WTC11 (cell line): ENCODE measurements around the gene EGR4. TPM values are rescaled to one million over a fixed set of nuclear protein-coding genes. Genes with fewer than 3 reads are reported as not detected.

Source experiments
- ATAC-seq: fragments of 200-7000 bp; cut with Tn5 transposase; 2 replicates; pipeline ENCODE4 v1.10.0; 2021; ENCODE audit warnings: mild to moderate bottlenecking, moderate library complexity
- CTCF ChIA-PET: fragments of 300-600 bp; sonication (Branson Sonifier 250); formaldehyde crosslinking; loops from one replicate; lab custom pipeline; 2021; ENCODE audit warnings: antibody characterized with exemption; lab: Charles Lee
- POLR2A ChIA-PET: fragments of 350-600 bp; sonication (Branson Sonifier 250); formaldehyde crosslinking; loops from one replicate; lab custom pipeline; 2021; ENCODE audit warnings: antibody characterized with exemption; lab: Charles Lee
- DNase-seq: peaks from one replicate; pipeline ENCODE4 v3.0.0; 2021; ENCODE audit warnings: low spot score
- H3K27ac Mint-ChIP-seq: 2 replicates; pipeline ENCODE4 v1.8.0; 2021; ENCODE audit warnings: mixed read lengths
- H3K27me3 Mint-ChIP-seq: 2 replicates; pipeline ENCODE4 v1.8.0; 2021; ENCODE audit warnings: low read depth, mild to moderate bottlenecking, moderate library complexity, mixed read lengths
- H3K36me3 Mint-ChIP-seq: 2 replicates; pipeline ENCODE4 v1.8.0; 2021; ENCODE audit warnings: mixed read lengths
- H3K4me1 Mint-ChIP-seq: 2 replicates; pipeline ENCODE4 v1.8.0; 2022; ENCODE audit warnings: mixed read lengths
- H3K4me3 Mint-ChIP-seq: 2 replicates; pipeline ENCODE4 v1.8.0; 2021; ENCODE audit warnings: mild to moderate bottlenecking, moderate library complexity, mixed read lengths
- H3K9me3 Mint-ChIP-seq: 2 replicates; pipeline ENCODE4 v1.8.0; 2021; ENCODE audit warnings: mixed read lengths
- ELF4 ChIP-seq: sonication (generic); formaldehyde crosslinking; IDR thresholded peaks from 2 replicates; pipeline ENCODE4 v1.8.1; 2022; ENCODE audit warnings: low read depth, mild to moderate bottlenecking, moderate library complexity, missing genetic modification reagents
- FOXP1 ChIP-seq: sonication (generic); formaldehyde crosslinking; IDR thresholded peaks from 2 replicates; pipeline ENCODE4 v1.8.0; 2022; ENCODE audit warnings: missing genetic modification reagents, mild to moderate bottlenecking, moderate library complexity, borderline replicate concordance
- GABPB1 ChIP-seq: sonication (generic); formaldehyde crosslinking; IDR thresholded peaks from 2 replicates; pipeline ENCODE4 v1.8.1; 2023; ENCODE audit warnings: mild to moderate bottlenecking, missing genetic modification reagents
- IRF2 ChIP-seq: sonication (generic); formaldehyde crosslinking; IDR thresholded peaks from 2 replicates; pipeline ENCODE4 v1.8.0; 2022; ENCODE audit warnings: low read depth, missing genetic modification reagents, borderline replicate concordance
- MXD4 ChIP-seq: fragments of 250-450 bp; sonication (Bioruptor Pico); IDR thresholded peaks from 2 replicates; pipeline ENCODE4 v1.8.0; 2021; ENCODE audit warnings: mild to moderate bottlenecking, moderate library complexity, borderline replicate concordance
- NFE2L1 ChIP-seq: sonication (generic); formaldehyde crosslinking; IDR thresholded peaks from 2 replicates; pipeline ENCODE4 v1.8.1; 2023; ENCODE audit warnings: missing genetic modification reagents
- NR2C2 ChIP-seq: sonication (generic); formaldehyde crosslinking; IDR thresholded peaks from 2 replicates; pipeline ENCODE4 v1.8.0; 2022; ENCODE audit warnings: mild to moderate bottlenecking, missing genetic modification reagents
- OVOL2 ChIP-seq: fragments of 250-450 bp; sonication (Bioruptor Pico); IDR thresholded peaks from 2 replicates; pipeline ENCODE4 v1.9.0; 2021; ENCODE audit warnings: mild to moderate bottlenecking, borderline replicate concordance
- TEAD4 ChIP-seq: sonication (generic); formaldehyde crosslinking; IDR thresholded peaks from 2 replicates; pipeline ENCODE4 v1.8.0; 2022; ENCODE audit warnings: mild to moderate bottlenecking, missing genetic modification reagents
- ZNF138 ChIP-seq: sonication (generic); formaldehyde crosslinking; conservative IDR thresholded peaks from 2 replicates; pipeline ENCODE4 v1.8.1; 2022; ENCODE audit warnings: mild to moderate bottlenecking, moderate library complexity, missing genetic modification reagents
- ZNF232 ChIP-seq: sonication (generic); formaldehyde crosslinking; IDR thresholded peaks from 2 replicates; pipeline ENCODE4 v1.8.0; 2022; ENCODE audit warnings: mild to moderate bottlenecking, missing genetic modification reagents
- ZNF317 ChIP-seq: sonication (generic); formaldehyde crosslinking; IDR thresholded peaks from 2 replicates; pipeline ENCODE4 v1.8.1; 2023; ENCODE audit warnings: low read depth, mild to moderate bottlenecking, moderate library complexity, missing genetic modification reagents, borderline replicate concordance
- ZNF416 ChIP-seq: fragments of 250-450 bp; sonication (Bioruptor Pico); IDR thresholded peaks from 2 replicates; pipeline ENCODE4 v1.9.0; 2021; ENCODE audit warnings: mild to moderate bottlenecking, inconsistent platforms
- total RNA-seq: library from RNA; stranded (reverse); gene quantifications from 3 replicates; pipeline ENCODE4 v1.2.3, GENCODE V29; 2021
- TF ChIP-seq, protein P1 (sequence below): fragments of 250-450 bp; sonication (Bioruptor Pico); IDR thresholded peaks from 2 replicates; pipeline ENCODE4 v1.9.0; 2021; ENCODE audit warnings: mild to moderate bottlenecking
- TF ChIP-seq, protein P2 (sequence below): fragments of 250-450 bp; sonication (Bioruptor Pico); conservative IDR thresholded peaks from 2 replicates; pipeline ENCODE4 v1.9.0; 2021; ENCODE audit warnings: mild to moderate bottlenecking
- TF ChIP-seq, protein P3 (sequence below): sonication (generic); formaldehyde crosslinking; IDR thresholded peaks from 2 replicates; pipeline ENCODE4 v1.8.0; 2022; ENCODE audit warnings: mild to moderate bottlenecking, missing genetic modification reagents
- TF ChIP-seq, protein P4 (sequence below): sonication (generic); formaldehyde crosslinking; IDR thresholded peaks from 2 replicates; pipeline ENCODE4 v1.8.1; 2023; ENCODE audit warnings: mild to moderate bottlenecking, moderate library complexity, missing genetic modification reagents
- TF ChIP-seq, protein P5 (sequence below): sonication (generic); formaldehyde crosslinking; IDR thresholded peaks from 2 replicates; pipeline ENCODE4 v1.8.0; 2022; ENCODE audit warnings: missing genetic modification reagents

The EGR4 gene
- total RNA-seq, 1 experiment from 2014 or later = 0.13 TPM

DNA sequence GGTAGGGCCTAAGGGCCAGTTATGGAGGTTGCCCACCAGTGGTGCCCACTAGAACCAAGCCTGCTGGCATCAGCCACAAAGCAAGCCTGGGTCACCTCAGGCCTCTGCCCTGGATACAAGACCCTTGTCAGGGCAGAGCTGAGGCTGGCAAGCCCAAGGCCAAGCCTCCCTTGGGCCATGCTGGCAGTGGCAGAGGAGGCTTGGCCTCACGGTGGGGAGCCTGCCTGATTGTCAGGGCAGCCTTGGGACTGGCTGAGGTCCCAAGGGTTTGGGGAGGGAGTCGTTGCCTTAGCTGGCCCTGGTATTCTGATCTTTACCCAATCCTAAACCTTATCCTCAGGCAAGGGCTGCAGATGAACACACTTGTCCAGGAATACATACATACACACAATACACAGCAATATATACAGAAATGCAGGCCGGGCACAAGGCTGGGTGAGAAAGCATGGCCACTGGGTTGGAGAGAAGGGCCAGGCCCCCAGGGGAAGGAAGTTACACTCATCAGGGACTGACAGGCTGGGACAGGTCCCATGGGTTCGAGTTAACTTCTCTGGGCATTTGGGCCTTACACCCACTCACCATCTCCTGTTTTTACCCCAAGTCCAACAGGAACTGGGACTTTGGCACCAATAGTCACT, 38.2 kb downstream of the EGR4 start:
- H3K9me3 Mint-ChIP-seq = no peaks in the 10 kb centered on the region
- POLR2A ChIA-PET = no interaction called here
- no peak for DNase-seq
- H3K4me3 Mint-ChIP-seq = no peak overlapping the region
- H3K27ac Mint-ChIP-seq = 0 out of 2 replicates have a peak overlapping the region, but pooled peaks have one; percentile 17
- H3K27me3 Mint-ChIP-seq = no peaks in the 10 kb centered on the region; the same call in 1 of the 2 replicates
- H3K4me1 Mint-ChIP-seq = peaks cover 6% of the 10 kb centered on the region; the same call in 1 of the 2 replicates
- no peak; the same call in 1 of the 2 replicates for ATAC-seq
- CTCF ChIA-PET = interaction anchor here (1.1 to 1.8 kb wide), 2 partner anchors 43 to 282 kb away, joined by 3 to 5 read pairs; no protein-coding TSS in a partner anchor
- H3K36me3 Mint-ChIP-seq = peaks cover 40% of the 10 kb centered on the region
- TF ChIP-seq ZNF317 (CRISPR knock-in tag) (no peak), NR2C2 (no peak), TEAD4 (CRISPR knock-in tag) (no peak), ZNF416 (CRISPR knock-in tag) (0 out of 2 replicates have a peak, but pooled peaks have one; percentile 15), IRF2 (CRISPR knock-in tag) (no peak)

DNA sequence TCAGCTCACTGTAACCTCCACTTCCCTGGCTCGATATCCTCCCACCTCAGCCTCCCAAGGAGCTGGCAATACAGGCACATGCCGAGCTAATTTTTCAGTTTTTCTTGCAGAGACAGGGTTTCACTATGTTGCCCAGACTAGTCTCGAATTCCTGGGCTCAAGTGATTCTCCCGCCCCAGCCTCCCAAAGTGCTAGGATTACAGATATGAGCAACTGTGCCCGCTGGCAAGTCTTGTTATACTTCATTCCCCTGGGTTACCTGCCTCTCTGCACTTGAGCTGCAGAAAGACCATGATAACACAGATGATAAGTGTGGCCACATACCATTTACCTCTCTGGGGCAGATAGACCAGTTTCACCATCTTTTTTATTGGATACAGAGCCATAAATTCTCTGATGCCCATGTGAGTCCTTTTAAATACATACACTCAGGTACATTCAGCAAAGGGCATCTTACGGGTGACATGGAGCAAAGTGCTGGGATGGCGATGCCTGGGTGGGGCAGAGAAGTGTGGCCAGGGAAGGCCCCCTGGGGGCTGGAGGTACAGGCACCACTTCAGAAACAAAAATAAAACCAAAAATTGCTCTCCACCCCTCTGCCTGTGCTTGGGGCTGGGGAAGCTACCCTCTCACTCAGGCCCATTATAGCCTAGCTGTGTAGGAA, 38.9 kb downstream of the EGR4 start:
- no peak for ATAC-seq
- no peak for DNase-seq
- no peaks in the 10 kb centered on the region for H3K9me3 Mint-ChIP-seq
- no peak overlapping the region for H3K27ac Mint-ChIP-seq
- no peaks in the 10 kb centered on the region for H3K27me3 Mint-ChIP-seq
- peaks cover 6% of the 10 kb centered on the region; the same call in 1 of the 2 replicates for H3K4me1 Mint-ChIP-seq
- no peak overlapping the region for H3K4me3 Mint-ChIP-seq
- POLR2A ChIA-PET = interaction anchor here (1.4 kb wide), 1 partner anchor 14 kb away, joined by 5 read pairs; no protein-coding TSS in a partner anchor
- CTCF ChIA-PET = interaction anchor here (1.0 kb wide), 1 partner anchor 39 kb away, joined by 4 read pairs; the partner anchor contains the start of gene EGR4
- H3K36me3 Mint-ChIP-seq = peaks cover 43% of the 10 kb centered on the region
- TF ChIP-seq ELF4 (CRISPR knock-in tag) = no peak
- no peak for TF ChIP-seq GABPB1 (CRISPR knock-in tag)
- TF ChIP-seq ZNF232 (CRISPR knock-in tag) = no peak
- TF ChIP-seq, protein P1, sequence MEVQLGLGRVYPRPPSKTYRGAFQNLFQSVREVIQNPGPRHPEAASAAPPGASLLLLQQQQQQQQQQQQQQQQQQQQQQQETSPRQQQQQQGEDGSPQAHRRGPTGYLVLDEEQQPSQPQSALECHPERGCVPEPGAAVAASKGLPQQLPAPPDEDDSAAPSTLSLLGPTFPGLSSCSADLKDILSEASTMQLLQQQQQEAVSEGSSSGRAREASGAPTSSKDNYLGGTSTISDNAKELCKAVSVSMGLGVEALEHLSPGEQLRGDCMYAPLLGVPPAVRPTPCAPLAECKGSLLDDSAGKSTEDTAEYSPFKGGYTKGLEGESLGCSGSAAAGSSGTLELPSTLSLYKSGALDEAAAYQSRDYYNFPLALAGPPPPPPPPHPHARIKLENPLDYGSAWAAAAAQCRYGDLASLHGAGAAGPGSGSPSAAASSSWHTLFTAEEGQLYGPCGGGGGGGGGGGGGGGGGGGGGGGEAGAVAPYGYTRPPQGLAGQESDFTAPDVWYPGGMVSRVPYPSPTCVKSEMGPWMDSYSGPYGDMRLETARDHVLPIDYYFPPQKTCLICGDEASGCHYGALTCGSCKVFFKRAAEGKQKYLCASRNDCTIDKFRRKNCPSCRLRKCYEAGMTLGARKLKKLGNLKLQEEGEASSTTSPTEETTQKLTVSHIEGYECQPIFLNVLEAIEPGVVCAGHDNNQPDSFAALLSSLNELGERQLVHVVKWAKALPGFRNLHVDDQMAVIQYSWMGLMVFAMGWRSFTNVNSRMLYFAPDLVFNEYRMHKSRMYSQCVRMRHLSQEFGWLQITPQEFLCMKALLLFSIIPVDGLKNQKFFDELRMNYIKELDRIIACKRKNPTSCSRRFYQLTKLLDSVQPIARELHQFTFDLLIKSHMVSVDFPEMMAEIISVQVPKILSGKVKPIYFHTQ (CRISPR knock-in tag) = no peak
- TF ChIP-seq, protein P2, sequence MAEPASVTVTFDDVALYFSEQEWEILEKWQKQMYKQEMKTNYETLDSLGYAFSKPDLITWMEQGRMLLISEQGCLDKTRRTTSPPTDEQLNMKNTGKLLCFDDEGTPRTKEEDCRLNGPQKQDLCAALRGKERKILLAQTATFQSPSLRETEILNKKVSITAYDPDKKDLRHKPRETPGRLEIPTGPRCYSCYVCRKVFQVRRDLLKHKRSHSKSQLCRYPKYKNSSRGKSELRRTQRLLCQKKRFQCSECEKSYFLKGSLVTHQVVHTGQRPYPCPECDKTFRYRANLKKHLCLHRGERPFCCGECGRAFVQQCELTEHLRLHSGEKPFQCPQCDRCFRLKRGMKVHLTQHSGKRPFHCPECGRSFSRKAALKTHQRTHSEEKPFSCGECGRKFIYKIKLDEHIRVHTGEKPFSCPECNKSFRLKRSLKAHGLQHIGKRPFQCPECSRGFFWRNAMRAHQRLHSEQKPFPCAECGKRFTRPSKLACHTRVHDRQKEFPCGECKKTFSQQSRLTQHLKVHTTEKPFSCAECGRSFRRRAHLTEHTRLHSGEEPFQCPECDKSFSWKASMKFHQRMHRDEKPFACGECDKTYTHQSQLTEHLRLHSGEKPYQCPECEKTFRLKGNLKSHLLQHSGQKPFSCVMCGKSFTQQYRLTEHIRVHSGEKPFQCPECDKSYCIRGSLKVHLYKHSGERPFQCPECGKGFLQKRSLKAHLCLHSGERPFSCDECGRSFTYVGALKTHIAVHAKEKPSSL = no peak
- no peak for TF ChIP-seq ZNF317 (CRISPR knock-in tag)
- TF ChIP-seq IRF2 (CRISPR knock-in tag) = no peak
- TF ChIP-seq, protein P3, sequence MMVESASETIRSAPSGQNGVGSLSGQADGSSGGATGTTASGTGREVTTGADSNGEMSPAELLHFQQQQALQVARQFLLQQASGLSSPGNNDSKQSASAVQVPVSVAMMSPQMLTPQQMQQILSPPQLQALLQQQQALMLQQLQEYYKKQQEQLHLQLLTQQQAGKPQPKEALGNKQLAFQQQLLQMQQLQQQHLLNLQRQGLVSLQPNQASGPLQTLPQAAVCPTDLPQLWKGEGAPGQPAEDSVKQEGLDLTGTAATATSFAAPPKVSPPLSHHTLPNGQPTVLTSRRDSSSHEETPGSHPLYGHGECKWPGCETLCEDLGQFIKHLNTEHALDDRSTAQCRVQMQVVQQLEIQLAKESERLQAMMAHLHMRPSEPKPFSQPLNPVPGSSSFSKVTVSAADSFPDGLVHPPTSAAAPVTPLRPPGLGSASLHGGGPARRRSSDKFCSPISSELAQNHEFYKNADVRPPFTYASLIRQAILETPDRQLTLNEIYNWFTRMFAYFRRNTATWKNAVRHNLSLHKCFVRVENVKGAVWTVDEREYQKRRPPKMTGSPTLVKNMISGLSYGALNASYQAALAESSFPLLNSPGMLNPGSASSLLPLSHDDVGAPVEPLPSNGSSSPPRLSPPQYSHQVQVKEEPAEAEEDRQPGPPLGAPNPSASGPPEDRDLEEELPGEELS = no peak
- TF ChIP-seq MXD4 (CRISPR knock-in tag) = no peak
- no peak for TF ChIP-seq NFE2L1 (CRISPR knock-in tag)
- no peak for TF ChIP-seq ZNF138
- no peak for TF ChIP-seq OVOL2 (CRISPR knock-in tag)
- TF ChIP-seq, protein P4, sequence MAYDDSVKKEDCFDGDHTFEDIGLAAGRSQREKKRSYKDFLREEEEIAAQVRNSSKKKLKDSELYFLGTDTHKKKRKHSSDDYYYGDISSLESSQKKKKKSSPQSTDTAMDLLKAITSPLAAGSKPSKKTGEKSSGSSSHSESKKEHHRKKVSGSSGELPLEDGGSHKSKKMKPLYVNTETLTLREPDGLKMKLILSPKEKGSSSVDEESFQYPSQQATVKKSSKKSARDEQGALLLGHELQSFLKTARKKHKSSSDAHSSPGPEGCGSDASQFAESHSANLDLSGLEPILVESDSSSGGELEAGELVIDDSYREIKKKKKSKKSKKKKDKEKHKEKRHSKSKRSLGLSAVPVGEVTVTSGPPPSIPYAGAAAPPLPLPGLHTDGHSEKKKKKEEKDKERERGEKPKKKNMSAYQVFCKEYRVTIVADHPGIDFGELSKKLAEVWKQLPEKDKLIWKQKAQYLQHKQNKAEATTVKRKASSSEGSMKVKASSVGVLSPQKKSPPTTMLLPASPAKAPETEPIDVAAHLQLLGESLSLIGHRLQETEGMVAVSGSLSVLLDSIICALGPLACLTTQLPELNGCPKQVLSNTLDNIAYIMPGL (CRISPR knock-in tag) = no peak
- TF ChIP-seq FOXP1 (CRISPR knock-in tag) = no peak
- TF ChIP-seq, protein P5, sequence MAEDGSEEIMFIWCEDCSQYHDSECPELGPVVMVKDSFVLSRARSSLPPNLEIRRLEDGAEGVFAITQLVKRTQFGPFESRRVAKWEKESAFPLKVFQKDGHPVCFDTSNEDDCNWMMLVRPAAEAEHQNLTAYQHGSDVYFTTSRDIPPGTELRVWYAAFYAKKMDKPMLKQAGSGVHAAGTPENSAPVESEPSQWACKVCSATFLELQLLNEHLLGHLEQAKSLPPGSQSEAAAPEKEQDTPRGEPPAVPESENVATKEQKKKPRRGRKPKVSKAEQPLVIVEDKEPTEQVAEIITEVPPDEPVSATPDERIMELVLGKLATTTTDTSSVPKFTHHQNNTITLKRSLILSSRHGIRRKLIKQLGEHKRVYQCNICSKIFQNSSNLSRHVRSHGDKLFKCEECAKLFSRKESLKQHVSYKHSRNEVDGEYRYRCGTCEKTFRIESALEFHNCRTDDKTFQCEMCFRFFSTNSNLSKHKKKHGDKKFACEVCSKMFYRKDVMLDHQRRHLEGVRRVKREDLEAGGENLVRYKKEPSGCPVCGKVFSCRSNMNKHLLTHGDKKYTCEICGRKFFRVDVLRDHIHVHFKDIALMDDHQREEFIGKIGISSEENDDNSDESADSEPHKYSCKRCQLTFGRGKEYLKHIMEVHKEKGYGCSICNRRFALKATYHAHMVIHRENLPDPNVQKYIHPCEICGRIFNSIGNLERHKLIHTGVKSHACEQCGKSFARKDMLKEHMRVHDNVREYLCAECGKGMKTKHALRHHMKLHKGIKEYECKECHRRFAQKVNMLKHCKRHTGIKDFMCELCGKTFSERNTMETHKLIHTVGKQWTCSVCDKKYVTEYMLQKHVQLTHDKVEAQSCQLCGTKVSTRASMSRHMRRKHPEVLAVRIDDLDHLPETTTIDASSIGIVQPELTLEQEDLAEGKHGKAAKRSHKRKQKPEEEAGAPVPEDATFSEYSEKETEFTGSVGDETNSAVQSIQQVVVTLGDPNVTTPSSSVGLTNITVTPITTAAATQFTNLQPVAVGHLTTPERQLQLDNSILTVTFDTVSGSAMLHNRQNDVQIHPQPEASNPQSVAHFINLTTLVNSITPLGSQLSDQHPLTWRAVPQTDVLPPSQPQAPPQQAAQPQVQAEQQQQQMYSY (CRISPR knock-in tag) = no peak
